ENCODE measurements around the gene EPHA4.

DNA sequence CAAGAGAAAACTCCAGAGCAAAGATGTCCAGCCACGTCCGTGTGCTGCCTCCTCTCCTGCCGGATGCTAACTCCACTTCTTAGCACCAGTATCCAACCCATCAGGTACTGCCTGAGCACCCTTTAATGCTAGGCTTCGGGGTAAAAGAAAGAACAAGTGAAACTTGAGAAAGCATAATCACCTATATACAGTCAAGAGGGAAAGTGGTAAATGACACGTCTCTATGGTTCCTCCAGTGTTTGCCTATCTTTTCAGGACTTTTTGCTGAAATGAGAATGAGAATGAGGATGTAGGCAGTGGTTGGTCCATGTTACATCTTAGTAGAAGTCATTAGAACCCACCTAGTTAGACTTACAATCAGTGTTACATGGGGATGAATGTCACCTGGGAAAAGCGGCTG, 47.9 kb downstream of the EPHA4 start:
- no peak for TF ChIP-seq POLR2A (IDR thresholded peaks at IDR 0.05)
- no peak for TF ChIP-seq CTCF (IDR thresholded peaks at IDR 0.05)
- no peak for TF ChIP-seq POLR2AphosphoS5 (IDR thresholded peaks at IDR 0.05; ENCODE audit: insufficient read depth in 1 of 2, low read depth in 1 of 2)

Measured in vagina (tissue), 2 donors.